Thyroid gland (tissue), 4 donors: ENCODE measurements around the gene DNAJB1.

ENCODE experiments used
- CTCF ChIP-seq, 6 experiments: fragments of 200-600 bp in 3 of 6; fragments of 450-650 bp in 3 of 6; sonication (generic) in 3 of 6; IDR thresholded peaks; one replicate each; pipeline ENCODE4 v1.5.1; 2016 to 2019; ENCODE audit warnings: antibody characterized with exemption in 6 of 6, mild to moderate bottlenecking in 2 of 6, inconsistent platforms in 1 of 6, moderate library complexity in 1 of 6
- POLR2A ChIP-seq, 2 donors: fragments of 450-650 bp; IDR thresholded peaks; one replicate each; pipeline ENCODE4 v1.6.1; 2017; ENCODE audit warnings: antibody characterized with exemption in 2 of 2, mild to moderate bottlenecking in 2 of 2, moderate library complexity in 1 of 2

GRCh38 chr19:14530005-14530348 is 11.8 kb upstream of the DNAJB1 start:
- TF ChIP-seq POLR2A (IDR thresholded peaks at IDR 0.05) (no peak), CTCF (IDR thresholded peaks at IDR 0.05) (no peak)
